NCI-H2029 (cell line): ENCODE data around the gene CTNNA3.

Experiments used
- DNase-seq: peaks from one replicate; lab custom pipeline; 2025; lab: John Stamatoyannopoulos, UW

Gene CTNNA3

GRCh38 chr10:66752714-66753113 is 943.3 kb downstream of the CTNNA3 start:
- no peak for DNase-seq

DNA sequence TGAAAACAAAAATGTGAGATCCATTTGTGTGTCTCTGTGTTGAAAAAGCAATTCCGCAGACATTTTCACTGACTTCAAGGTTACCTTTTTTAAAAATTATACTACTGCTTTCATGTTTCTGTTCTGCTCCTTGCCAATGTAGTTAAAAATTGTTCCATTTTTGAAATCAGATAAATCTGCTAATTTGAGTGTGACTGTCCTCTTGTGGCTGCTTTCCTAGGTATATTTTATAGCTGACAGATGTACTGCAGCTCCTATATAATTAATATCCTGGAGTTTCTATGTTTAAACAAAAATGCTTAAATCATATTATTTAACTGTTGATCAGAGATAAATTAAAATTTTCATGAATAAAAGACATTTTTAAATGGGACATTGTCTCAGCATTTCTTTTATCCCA is 947.8 kb downstream of the CTNNA3 start:
- DNase-seq, result no peak

DNA sequence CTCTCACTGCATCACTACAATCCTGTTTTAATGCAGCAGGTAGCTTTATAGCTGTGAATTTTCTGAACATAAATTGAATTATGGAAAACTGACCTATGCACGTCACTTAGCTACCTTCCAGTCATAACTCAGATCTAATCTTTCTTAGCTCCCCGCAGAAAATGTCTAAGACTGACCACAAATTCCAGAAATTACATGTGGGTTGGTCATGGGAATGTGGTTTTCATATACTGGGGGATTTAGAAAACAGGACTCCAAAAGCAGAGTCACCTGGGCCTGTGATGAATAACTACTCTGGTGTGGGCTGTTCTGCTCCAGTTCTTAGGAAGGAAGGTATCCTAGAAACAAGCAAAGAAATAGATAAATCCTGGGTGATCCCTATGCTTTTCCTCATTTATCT is 948.5 kb downstream of the CTNNA3 start:
- DNase-seq, result no peak

GRCh38 chr10:66746711-66747110 is 949.3 kb downstream of the CTNNA3 start:
- no peak for DNase-seq

GRCh38 chr10:66746246-66746645 is 949.7 kb downstream of the CTNNA3 start:
- DNase-seq, result no peak

GRCh38 chr10:66744915-66745314 is 951.1 kb downstream of the CTNNA3 start:
- DNase-seq, result no peak

GRCh38 chr10:66737241-66737640 is 958.8 kb downstream of the CTNNA3 start:
- no peak for DNase-seq

DNA sequence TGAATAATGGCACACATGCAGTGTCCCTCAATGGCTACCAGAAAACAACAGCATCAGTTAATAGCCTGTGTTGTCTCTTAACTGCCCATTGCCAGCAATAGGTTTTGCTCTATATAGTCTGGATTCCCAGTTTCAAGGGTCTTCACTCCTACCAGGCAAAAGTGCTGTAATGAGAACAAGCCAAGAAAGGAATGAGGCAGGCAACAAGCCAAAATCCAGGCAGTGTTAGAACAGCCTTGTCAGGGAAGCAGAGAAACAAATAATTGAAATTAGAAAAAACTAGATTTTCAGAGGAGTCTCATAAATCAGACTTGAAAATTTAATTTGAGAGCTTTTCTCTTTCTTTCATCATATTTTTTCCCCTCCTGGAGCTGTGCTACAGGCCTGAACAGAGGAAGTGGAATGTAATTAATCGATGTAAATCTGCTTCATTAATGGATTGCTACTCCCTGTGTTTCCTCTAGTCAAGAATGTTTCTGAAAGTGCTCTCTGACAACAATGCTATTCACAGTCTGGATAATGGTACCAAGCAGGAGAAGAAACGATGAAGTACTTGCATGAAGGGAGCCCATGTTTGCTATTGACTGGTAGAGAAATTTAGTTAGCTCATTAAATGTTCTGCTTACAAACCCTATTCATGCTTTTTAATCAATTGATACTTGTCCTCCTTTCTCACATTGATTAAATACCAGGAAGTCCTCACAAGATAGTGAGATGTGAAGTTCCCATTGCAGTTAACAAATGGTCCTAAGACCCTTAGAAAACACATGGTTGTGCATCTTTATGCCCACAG is 972.2 kb downstream of the CTNNA3 start:
- DNase-seq, result no peak

GRCh38 chr10:66719483-66719882 is 976.5 kb downstream of the CTNNA3 start:
- no peak for DNase-seq

- DNase-seq, result no peak
Observed at GRCh38 chr10:66717231-66717981, 978.6 kb downstream of the CTNNA3 start.

GRCh38 chr10:66714741-66715140 is 981.3 kb downstream of the CTNNA3 start:
- DNase-seq, result no peak

- no peak for DNase-seq
Observed at GRCh38 chr10:66713387-66713786, 982.6 kb downstream of the CTNNA3 start.

- DNase-seq, result no peak
Observed at GRCh38 chr10:66698069-66698468, 997.9 kb downstream of the CTNNA3 start.

GRCh38 chr10:66695046-66695445 is 1000.9 kb downstream of the CTNNA3 start:
- DNase-seq, result no peak

DNA sequence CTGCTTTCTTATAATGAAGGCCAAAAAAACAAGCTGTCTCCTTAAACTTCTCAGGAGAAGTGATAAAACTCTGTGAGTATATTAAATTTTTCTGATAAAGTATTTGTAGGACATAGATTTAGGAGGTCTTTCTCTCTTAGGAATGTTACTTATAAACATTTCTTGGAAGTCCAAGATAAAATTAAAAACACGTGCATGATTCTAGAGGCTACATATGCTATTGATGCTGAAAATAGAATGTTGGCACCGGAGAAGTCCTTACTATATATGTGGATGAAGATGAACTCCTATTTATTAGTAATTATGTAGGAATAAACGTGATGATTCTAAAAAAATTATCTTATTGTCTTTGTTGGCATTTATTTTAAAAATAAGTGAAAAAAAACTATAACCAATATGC is 1011.4 kb downstream of the CTNNA3 start:
- no peak for DNase-seq

DNA sequence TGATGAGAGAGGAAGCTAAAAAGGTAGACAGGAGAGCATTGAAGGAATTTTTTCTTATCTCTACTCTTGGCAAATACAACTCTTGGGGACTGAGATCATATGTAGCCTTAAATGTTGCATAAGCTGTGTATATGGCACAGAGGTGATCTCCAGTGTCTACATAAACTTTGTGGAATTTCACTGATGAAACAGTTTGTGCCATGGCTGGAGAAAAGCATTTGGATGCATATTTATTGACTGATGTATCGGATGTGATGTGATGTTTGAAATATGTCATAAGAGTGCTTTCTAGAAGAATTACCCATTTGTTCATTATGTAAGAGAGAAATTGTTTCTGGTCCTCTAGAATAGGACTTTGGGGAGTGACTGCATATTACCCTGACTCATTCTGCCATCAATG is 1015.1 kb downstream of the CTNNA3 start:
- DNase-seq, result no peak

- DNase-seq, result no peak
Observed at GRCh38 chr10:66678521-66678920, 1017.5 kb downstream of the CTNNA3 start.

DNA sequence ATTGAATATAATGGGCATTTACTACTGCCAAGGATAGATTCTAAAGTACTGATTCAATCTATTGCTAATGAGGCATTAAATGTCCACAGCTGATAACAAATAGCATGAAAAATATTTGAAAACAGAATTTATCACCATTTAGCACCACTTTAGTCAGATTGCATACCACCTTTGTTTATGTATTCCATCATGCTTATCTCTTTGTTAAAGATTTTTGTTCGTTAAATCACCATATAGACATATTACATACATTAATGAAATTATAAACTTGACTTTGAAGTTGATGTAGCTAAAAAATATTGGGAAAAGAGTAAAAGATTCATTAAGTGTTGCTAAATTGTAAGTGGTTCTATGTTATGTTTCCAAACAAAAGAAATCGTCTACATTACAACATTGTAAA is 1022.9 kb downstream of the CTNNA3 start:
- no peak for DNase-seq

- DNase-seq, result no peak
Observed at GRCh38 chr10:66671562-66671961, 1024.4 kb downstream of the CTNNA3 start.

- DNase-seq, result no peak
Observed at GRCh38 chr10:66671064-66671463, 1024.9 kb downstream of the CTNNA3 start.

- no peak for DNase-seq
Observed at GRCh38 chr10:66656499-66656898, 1039.5 kb downstream of the CTNNA3 start.

DNA sequence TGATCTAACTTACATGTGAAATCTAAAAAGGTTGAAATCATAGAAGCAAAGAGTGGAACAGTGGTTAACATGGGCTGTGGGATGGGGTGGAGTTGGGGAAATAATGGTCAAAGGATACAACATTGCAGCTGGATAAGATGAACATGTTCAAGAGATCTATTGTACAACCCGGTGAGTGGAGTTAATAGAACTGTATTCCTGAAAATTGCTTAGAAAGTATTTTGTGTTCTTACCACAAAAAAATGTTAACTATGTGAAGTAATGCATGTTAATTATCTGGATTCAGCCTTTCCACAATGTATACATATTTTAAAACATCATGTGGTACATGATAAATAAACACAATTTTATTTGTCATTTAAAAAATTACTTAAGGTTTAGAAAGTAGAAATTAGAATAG is 1041.1 kb downstream of the CTNNA3 start:
- DNase-seq, result no peak

DNA sequence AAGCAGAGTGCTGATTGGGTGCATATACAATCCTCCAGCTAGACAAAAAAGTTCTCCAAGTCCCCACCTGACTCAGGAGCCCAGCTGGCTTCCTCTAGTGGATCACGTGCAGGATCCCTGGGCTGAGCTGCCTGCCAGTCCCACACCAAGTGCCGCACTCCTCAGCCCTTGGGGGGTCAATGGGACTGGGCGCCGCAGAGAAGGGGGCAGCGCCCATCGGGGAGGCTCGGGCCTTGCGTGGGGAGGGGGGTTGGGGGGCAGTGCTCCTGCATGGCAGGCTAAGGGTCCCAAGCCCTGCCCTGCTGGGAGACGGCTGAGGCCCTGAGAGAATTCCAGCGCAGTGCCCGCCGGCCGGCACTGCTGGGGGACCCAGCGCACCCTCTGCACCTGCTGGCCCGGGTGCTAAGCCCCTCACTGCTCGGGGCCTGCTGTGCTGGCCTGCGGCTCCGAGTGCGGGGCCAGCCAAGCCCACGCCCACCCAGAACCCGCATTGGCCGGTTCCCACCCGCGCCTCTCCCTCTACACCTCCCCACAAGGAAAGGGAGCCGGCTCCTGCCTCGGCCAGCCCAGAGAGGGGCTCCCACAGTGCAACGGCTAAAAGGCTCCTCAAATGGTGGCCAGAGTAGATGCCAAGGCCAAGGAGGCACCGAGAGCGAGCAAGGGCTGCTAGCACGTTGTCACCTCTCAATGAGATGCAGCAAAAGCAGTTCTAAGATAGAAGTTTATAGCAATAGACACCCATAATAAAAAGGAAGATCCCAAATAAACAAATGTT is 1044.5 kb downstream of the CTNNA3 start:
- DNase-seq, result no peak
